ENCODE results near the gene UTRN.

The UTRN gene

DNA sequence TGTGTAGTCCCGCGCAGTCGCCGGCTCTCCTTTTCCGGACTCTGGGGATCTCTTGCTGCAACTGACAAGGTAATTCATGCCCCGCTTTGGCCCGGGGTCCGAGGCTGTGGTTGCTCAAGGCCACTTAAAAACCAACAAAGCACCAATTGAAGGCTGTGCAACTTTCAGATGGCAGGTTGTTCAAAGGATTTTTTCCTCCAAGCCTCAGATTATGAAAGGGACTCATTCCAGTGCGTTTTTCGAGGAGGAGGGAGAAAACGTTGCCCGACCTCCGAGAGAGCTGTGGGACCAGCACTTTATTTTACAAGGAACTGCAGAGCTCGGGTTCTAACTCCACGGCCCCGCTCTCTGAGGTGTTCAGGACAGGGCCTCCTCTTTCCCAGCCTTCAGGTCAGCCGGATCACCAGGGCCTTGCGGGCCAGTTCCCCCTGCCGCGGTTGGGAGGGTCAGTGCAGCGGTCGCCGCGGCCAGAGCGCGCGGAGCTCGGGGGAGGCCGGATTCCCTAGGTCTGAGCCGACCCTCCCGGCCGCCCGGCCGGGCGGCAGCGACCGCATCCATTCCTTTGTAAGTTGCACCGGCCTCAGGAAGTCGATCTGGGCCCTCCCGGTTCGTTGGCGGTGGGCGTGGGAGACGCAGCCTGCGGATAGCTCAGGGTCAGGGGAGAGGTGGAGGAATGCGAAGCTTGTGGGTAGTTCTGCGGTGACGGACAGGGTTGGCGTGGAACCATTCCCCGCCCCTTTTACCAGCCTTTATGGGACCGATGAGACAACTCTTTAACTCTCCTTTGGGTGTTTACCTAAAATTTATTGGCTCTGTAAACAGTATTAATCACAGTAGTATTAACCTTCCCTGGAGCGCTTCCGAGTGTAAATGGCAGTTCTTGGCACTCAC is 1.6 kb downstream of the UTRN start:
- ChIA-PET CTCF (interaction anchor here (0.6 to 1.4 kb wide), 2 partner anchors 70 to 195 kb away, joined by 5 to 6 read pairs; no protein-coding TSS in a partner anchor), POLR2A (ENCODE audit: low non-redundant PET) (no interaction called here)
- H3K27ac ChIP-seq = peak overlapping the region; percentile 99
- TF ChIP-seq CTCF (conservative IDR thresholded peaks at IDR 0.05; ENCODE audit: low read depth) = no peak
- DNase-seq (ENCODE audit: low spot score) = peak; percentile 85

- TF ChIP-seq CTCF (conservative IDR thresholded peaks at IDR 0.05; ENCODE audit: low read depth) = no peak
- CTCF ChIA-PET = no interaction called here
- no peak for DNase-seq (ENCODE audit: low spot score)
- no peak overlapping the region for H3K27ac ChIP-seq
- POLR2A ChIA-PET (ENCODE audit: low non-redundant PET) = no interaction called here
These were observed 3.9 kb downstream of the UTRN start for GRCh38 chr6:144289006-144289405.

DNA sequence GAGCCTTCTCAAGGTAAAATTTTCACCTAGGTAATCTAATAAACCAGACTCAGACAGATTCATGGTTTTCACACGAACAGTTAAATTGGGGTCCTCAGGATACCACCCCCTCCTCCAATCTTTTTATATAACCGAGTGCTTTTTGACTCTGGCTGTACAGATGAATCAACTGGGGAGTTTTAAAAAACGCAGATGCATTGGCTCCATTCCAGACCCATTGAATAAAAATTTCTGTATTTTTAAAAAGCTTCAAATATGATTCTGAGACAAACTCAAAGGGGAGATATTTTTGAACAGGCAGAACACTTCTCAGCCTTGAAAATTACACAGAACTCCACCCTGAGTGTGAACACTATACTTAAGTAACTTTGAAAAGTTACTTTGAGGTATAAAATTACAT is 7.2 kb downstream of the UTRN start:
- DNase-seq (ENCODE audit: low spot score) = no peak
- H3K27ac ChIP-seq = no peak overlapping the region
- ChIA-PET CTCF (no interaction called here), POLR2A (ENCODE audit: low non-redundant PET) (no interaction called here)
- no peak for TF ChIP-seq CTCF (conservative IDR thresholded peaks at IDR 0.05; ENCODE audit: low read depth)

DNA sequence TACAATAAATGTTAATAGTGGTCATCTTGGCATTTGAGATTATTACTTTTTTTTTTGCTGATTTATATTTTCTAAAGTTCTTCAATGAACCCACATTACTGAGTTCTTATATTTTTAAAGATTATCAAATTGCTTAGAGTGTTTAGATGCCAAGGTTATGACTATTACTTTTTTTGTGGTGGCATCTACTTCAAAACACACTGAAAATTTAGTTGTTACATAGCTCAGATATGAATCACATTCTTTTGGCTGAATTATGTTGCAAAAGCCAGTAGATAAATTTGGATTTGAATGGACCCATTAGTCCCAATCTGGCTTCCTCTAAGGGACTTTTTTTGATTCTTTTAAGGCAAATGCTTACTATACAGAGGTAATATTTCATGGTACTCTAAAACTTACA is 8.9 kb downstream of the UTRN start:
- peak; percentile 42 for DNase-seq (ENCODE audit: low spot score)
- H3K27ac ChIP-seq = no peak overlapping the region
- ChIA-PET POLR2A (ENCODE audit: low non-redundant PET) (no interaction called here), CTCF (no interaction called here)
- TF ChIP-seq CTCF (conservative IDR thresholded peaks at IDR 0.05; ENCODE audit: low read depth) = no peak

DNA sequence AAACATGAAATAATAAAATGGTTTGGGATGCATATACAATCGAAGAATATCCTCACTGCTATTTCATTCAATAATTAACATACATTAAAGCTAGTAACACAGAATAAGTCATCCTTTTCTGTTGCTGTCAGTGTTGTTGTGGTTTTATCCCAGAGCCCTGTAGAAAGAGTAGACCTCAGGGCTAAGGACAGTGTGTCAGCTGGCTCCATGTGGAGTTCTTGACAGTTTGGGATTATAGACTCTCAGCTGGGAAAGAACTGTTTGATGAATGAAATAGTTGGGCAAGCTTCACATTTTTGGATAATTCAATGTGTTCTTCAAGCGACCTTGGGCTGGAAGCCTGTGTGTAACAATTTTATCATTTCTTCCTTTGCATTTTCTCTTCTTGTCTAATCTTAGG is 10.1 kb downstream of the UTRN start:
- ChIA-PET CTCF (no interaction called here), POLR2A (ENCODE audit: low non-redundant PET) (no interaction called here)
- DNase-seq (ENCODE audit: low spot score) = no peak
- no peak overlapping the region for H3K27ac ChIP-seq
- TF ChIP-seq CTCF (conservative IDR thresholded peaks at IDR 0.05; ENCODE audit: low read depth) = no peak

- CTCF ChIA-PET = no interaction called here
- H3K27ac ChIP-seq = no peak overlapping the region
- no peak for DNase-seq (ENCODE audit: low spot score)
- POLR2A ChIA-PET (ENCODE audit: low non-redundant PET) = no interaction called here
- TF ChIP-seq CTCF (conservative IDR thresholded peaks at IDR 0.05; ENCODE audit: low read depth) = no peak
These were observed 11.0 kb downstream of the UTRN start for GRCh38 chr6:144295981-144296767.
